ENCODE measurements around the gene CTNNAL1.
A peak's percentile ranks its signal among the peaks of the same experiment; 100 is the strongest.
"Not testable (repeated sequence)": the region's sequence is repeated elsewhere in the genome, so short reads cannot be mapped to it uniquely, and the experiment has no call there.

CTNNAL1 gene, protein sequence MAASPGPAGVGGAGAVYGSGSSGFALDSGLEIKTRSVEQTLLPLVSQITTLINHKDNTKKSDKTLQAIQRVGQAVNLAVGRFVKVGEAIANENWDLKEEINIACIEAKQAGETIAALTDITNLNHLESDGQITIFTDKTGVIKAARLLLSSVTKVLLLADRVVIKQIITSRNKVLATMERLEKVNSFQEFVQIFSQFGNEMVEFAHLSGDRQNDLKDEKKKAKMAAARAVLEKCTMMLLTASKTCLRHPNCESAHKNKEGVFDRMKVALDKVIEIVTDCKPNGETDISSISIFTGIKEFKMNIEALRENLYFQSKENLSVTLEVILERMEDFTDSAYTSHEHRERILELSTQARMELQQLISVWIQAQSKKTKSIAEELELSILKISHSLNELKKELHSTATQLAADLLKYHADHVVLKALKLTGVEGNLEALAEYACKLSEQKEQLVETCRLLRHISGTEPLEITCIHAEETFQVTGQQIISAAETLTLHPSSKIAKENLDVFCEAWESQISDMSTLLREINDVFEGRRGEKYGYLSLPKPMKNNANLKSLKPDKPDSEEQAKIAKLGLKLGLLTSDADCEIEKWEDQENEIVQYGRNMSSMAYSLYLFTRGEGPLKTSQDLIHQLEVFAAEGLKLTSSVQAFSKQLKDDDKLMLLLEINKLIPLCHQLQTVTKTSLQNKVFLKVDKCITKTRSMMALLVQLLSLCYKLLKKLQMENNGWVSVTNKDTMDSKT

DNA sequence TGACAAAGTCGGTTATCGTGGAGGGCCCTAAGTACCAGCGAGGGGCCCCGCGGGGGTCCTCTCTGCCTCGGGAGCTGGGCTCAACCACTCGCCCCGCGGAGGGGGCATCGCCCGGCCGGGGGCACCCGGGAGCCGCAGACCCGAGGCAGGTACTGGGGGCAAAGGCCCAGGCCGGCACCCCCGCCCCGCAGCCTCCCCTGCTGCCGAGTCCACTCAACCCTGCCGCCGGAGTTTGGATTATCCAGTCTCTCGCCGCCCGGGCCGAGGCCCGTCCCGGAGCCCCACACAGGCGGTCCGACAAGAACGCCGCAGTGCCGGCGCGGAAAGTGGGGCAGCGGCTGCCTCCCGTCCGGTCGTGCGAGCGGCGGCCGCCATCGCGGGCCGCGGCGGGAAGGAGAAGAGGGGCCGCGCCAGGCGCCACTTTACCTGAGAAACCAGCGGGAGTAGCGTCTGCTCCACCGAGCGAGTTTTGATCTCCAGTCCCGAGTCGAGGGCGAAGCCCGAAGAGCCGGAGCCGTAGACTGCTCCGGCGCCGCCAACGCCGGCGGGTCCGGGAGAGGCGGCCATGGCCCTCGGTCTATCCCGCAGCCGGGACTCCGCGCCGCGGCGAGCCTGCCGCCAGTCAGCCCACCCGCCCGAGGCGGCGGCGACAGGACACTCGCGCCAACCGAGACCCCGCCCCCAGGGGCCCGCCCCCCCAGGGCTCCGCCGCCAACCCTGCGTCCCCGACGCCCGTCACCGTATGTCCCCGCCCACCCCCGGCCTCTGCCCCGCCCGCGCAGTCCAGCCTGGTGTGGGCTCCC lies at the start of gene CTNNAL1:
Gene CTNNAL1 (minus strand): TSS at position 624 of the 803 bp plus-strand sequence. CDS start 57 bp downstream, at position 567.
- H3K36me3 ChIP-seq (ENCODE audit: control insufficient read depth in 5 of 5, insufficient read depth in 5 of 5, low read length in 5 of 5), result no peaks in the 10 kb centered on the region
- H3K27ac ChIP-seq (ENCODE audit: low read depth, low read length), result peak within 1 kb of the TSS; percentile 90
- peak within 1 kb of the TSS; percentile 57 to 96 (median 92) for H3K9ac ChIP-seq (ENCODE audit: low read length in 5 of 5)
- H3K4me3 ChIP-seq (ENCODE audit: low read depth in 1 of 5, low read length in 5 of 5), result peak within 1 kb of the TSS; percentile 80 to 87 (median 80)
- H3K4me1 ChIP-seq (ENCODE audit: control insufficient read depth in 5 of 5, insufficient read depth in 5 of 5, low read length in 5 of 5), result peaks cover 6 to 40% (median 36%) of the 10 kb centered on the region in 5 donors
- H3K9me3 ChIP-seq (ENCODE audit: control insufficient read depth in 5 of 5, low read length in 5 of 5), result no peaks in the 10 kb centered on the region
- H3K27me3 ChIP-seq (ENCODE audit: control insufficient read depth in 5 of 5, insufficient read depth in 4 of 5, low read length in 5 of 5), result no peaks in the 10 kb centered on the region

DNA sequence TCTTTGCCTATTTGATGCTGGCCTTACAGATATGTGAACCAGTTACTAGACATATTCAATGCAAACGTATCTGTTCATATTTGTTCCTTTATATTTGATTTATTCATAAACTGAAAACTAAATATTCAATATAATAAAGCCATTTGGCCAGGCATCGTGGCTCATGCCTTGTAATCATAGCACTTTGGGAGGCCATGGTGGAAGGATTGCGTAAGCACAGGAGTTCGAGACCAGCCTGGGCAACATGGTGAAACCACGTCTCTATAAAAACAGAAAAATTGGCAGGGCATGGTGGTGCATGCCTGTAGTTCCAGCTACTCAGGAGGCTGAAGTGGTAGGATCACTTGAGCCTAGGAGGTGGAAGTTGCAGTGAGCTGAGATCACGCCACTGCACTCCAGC lies 49.2 kb upstream of the CTNNAL1 start:
- no peak overlapping the region for H3K27ac ChIP-seq (ENCODE audit: low read depth, low read length)
- H3K4me1 ChIP-seq (ENCODE audit: control insufficient read depth in 5 of 5, insufficient read depth in 5 of 5, low read length in 5 of 5), result no peaks in the 10 kb centered on the region
- no peak overlapping the region for H3K4me3 ChIP-seq (ENCODE audit: low read depth in 1 of 5, low read length in 5 of 5)
- no peaks in the 10 kb centered on the region for H3K27me3 ChIP-seq (ENCODE audit: control insufficient read depth in 5 of 5, insufficient read depth in 4 of 5, low read length in 5 of 5)
- H3K9ac ChIP-seq (ENCODE audit: low read length in 5 of 5), result no peak overlapping the region
- H3K36me3 ChIP-seq (ENCODE audit: control insufficient read depth in 5 of 5, insufficient read depth in 5 of 5, low read length in 5 of 5), result peaks cover 34 to 77% (median 55%) of the 10 kb centered on the region in 5 donors
- no peaks in the 10 kb centered on the region for H3K9me3 ChIP-seq (ENCODE audit: control insufficient read depth in 5 of 5, low read length in 5 of 5)

DNA sequence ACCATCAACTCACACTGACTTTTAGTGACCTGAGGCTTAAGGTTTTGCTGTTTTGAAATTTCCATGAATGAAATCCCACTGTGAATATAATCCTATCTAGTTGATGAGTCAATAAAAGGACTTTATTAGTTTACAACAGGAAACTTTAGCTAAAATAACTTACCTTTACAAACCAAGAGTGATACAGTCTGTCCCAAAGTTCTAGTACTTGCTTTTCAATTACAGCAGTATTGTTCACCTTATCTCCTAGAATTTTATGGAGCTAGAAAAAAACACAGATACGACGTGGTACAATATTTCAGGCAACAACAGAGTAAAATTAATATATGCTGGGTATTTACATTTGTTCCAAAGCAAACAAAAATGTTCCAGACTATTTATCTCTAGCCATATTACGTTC lies 46.9 kb upstream of the CTNNAL1 start:
- peaks cover 34 to 81% (median 62%) of the 10 kb centered on the region in 5 donors for H3K36me3 ChIP-seq (ENCODE audit: control insufficient read depth in 5 of 5, insufficient read depth in 5 of 5, low read length in 5 of 5)
- H3K27ac ChIP-seq (ENCODE audit: low read depth, low read length), result no peak overlapping the region
- H3K4me1 ChIP-seq (ENCODE audit: control insufficient read depth in 5 of 5, insufficient read depth in 5 of 5, low read length in 5 of 5), result no peaks in the 10 kb centered on the region
- no peaks in the 10 kb centered on the region for H3K27me3 ChIP-seq (ENCODE audit: control insufficient read depth in 5 of 5, insufficient read depth in 4 of 5, low read length in 5 of 5)
- no peak overlapping the region for H3K4me3 ChIP-seq (ENCODE audit: low read depth in 1 of 5, low read length in 5 of 5)
- H3K9me3 ChIP-seq (ENCODE audit: control insufficient read depth in 5 of 5, low read length in 5 of 5), result no peaks in the 10 kb centered on the region
- H3K9ac ChIP-seq (ENCODE audit: low read length in 5 of 5), result no peak overlapping the region

DNA sequence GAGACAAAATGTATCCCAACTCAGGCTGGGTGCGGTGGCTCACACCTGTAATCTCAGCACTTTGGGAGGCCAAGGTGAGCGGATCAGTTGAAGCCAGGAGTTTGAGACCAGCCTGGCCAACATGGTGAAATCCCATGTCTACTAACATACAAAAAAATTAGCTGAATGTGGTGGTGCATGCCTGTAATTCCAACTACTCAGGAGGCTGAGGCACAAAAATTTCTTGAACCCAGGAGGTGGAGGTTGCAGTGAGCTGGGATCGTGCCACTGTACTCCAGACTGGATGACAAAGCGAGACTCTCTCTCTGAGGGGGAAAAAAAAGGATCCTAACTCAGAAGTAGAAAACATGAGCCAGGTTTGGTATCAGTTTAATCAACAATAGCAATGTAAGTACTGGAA lies 39.8 kb upstream of the CTNNAL1 start:
- H3K4me3 ChIP-seq (ENCODE audit: low read depth in 1 of 5, low read length in 5 of 5); H3K4me1 ChIP-seq (ENCODE audit: control insufficient read depth in 5 of 5, insufficient read depth in 5 of 5, low read length in 5 of 5); H3K27ac ChIP-seq (ENCODE audit: low read depth, low read length); H3K9ac ChIP-seq (ENCODE audit: low read length in 5 of 5); H3K9me3 ChIP-seq (ENCODE audit: control insufficient read depth in 5 of 5, low read length in 5 of 5); H3K27me3 ChIP-seq (ENCODE audit: control insufficient read depth in 5 of 5, insufficient read depth in 4 of 5, low read length in 5 of 5): not testable (repeated sequence)
- peaks cover 42 to 74% (median 52%) of the 10 kb centered on the region in 5 donors for H3K36me3 ChIP-seq (ENCODE audit: control insufficient read depth in 5 of 5, insufficient read depth in 5 of 5, low read length in 5 of 5)

DNA sequence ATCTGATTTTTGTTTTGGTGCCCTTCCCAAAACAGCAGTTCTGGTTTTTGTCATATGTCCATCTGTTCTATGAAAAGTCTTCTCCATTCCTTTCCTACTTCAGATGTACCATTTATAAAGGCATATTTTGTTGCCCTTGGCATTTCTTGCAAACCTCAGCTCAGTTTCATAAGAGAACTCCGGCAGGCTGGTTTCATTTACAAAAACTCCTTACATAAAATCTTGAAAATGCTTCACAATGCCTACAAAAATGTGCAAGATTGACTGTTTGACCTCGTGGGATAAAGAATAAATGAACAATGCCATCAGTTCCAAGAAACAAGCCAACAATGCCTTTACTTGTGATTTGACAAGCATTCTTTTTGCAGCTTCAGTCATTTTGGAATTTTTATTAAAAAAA lies 39.1 kb upstream of the CTNNAL1 start:
- no peaks in the 10 kb centered on the region for H3K9me3 ChIP-seq (ENCODE audit: control insufficient read depth in 5 of 5, low read length in 5 of 5)
- H3K36me3 ChIP-seq (ENCODE audit: control insufficient read depth in 5 of 5, insufficient read depth in 5 of 5, low read length in 5 of 5), result peaks cover 49 to 78% (median 58%) of the 10 kb centered on the region in 5 donors
- H3K27me3 ChIP-seq (ENCODE audit: control insufficient read depth in 5 of 5, insufficient read depth in 4 of 5, low read length in 5 of 5), result no peaks in the 10 kb centered on the region
- no peak overlapping the region for H3K9ac ChIP-seq (ENCODE audit: low read length in 5 of 5)
- H3K4me3 ChIP-seq (ENCODE audit: low read depth in 1 of 5, low read length in 5 of 5), result no peak overlapping the region
- no peak overlapping the region for H3K27ac ChIP-seq (ENCODE audit: low read depth, low read length)
- H3K4me1 ChIP-seq (ENCODE audit: control insufficient read depth in 5 of 5, insufficient read depth in 5 of 5, low read length in 5 of 5), result peaks cover 0 to 3% (median 0%) of the 10 kb centered on the region in 5 donors

DNA sequence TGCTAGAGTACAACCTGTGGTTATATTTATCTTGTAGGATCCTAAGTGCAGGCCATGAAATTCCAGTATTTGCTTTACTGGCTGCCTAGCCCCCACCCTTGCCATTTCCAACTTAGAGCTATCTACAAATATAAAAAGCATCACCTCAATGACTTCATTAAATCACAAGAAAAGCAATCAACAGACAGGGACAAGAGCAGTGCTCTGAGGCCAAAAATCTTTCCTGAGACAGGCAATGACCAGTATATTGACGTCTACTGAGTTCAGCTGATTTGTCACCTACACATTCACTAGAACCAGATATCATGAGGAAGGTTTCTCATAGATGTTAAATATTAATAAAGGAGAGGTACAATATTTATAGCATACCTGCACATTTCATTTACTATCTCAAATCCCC lies 38.4 kb upstream of the CTNNAL1 start:
- H3K4me3 ChIP-seq (ENCODE audit: low read depth in 1 of 5, low read length in 5 of 5), result no peak overlapping the region
- H3K27ac ChIP-seq (ENCODE audit: low read depth, low read length), result no peak overlapping the region
- H3K9me3 ChIP-seq (ENCODE audit: control insufficient read depth in 5 of 5, low read length in 5 of 5), result no peaks in the 10 kb centered on the region
- H3K4me1 ChIP-seq (ENCODE audit: control insufficient read depth in 5 of 5, insufficient read depth in 5 of 5, low read length in 5 of 5), result peaks cover 0 to 3% (median 0%) of the 10 kb centered on the region in 5 donors
- peaks cover 49 to 78% (median 55%) of the 10 kb centered on the region in 5 donors for H3K36me3 ChIP-seq (ENCODE audit: control insufficient read depth in 5 of 5, insufficient read depth in 5 of 5, low read length in 5 of 5)
- H3K9ac ChIP-seq (ENCODE audit: low read length in 5 of 5), result no peak overlapping the region
- H3K27me3 ChIP-seq (ENCODE audit: control insufficient read depth in 5 of 5, insufficient read depth in 4 of 5, low read length in 5 of 5), result no peaks in the 10 kb centered on the region

DNA sequence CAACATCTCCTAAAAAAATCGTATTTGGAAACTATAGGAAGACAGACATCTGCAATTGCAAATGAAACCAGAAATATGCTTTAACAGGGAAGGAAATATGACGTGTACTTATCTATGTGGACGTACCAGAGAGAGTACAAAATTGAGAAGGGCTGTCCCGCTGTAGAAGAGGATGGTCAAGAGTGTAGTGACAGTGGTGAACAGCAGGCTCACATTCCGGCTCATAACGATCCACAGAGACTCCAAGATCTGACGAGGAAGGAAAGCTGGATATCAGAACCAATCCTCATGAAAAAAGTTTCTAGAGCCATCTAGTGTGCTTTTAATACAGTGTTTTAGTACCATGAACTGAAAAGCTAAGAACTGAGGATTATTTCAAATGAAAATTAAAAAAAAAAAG lies 37.1 kb upstream of the CTNNAL1 start:
- Histone ChIP-seq H3K27ac (ENCODE audit: low read depth, low read length) (no peak overlapping the region), H3K36me3 (ENCODE audit: control insufficient read depth in 5 of 5, insufficient read depth in 5 of 5, low read length in 5 of 5) (peaks cover 57 to 83% (median 61%) of the 10 kb centered on the region in 5 donors), H3K9ac (ENCODE audit: low read length in 5 of 5) (no peak overlapping the region), H3K9me3 (ENCODE audit: control insufficient read depth in 5 of 5, low read length in 5 of 5) (no peaks in the 10 kb centered on the region), H3K4me3 (ENCODE audit: low read depth in 1 of 5, low read length in 5 of 5) (no peak overlapping the region), H3K27me3 (ENCODE audit: control insufficient read depth in 5 of 5, insufficient read depth in 4 of 5, low read length in 5 of 5) (no peaks in the 10 kb centered on the region), H3K4me1 (ENCODE audit: control insufficient read depth in 5 of 5, insufficient read depth in 5 of 5, low read length in 5 of 5) (peaks cover 0 to 3% (median 0%) of the 10 kb centered on the region in 5 donors)

DNA sequence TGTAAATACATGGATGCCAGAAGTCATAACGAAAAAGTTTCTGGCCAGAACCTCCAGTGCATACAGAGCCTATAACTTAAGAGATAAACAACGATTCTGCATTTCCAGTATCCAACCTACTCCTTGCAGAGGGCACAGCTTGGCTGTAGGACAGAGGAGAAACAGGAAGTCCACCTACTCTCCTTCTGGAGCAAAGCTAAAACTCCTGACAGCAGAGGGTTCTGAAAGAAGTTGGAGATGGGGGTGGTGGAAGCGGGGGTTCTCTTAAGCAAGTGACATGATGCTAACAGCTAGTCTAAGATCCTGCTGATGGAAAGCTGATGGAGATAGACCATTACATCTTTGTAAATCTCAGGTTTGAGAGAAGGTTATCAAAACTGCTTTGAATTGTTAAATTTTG lies 35.5 kb upstream of the CTNNAL1 start:
- Histone ChIP-seq H3K4me1 (ENCODE audit: control insufficient read depth in 5 of 5, insufficient read depth in 5 of 5, low read length in 5 of 5) (peaks cover 0 to 3% (median 0%) of the 10 kb centered on the region in 5 donors), H3K9ac (ENCODE audit: low read length in 5 of 5) (no peak overlapping the region), H3K4me3 (ENCODE audit: low read depth in 1 of 5, low read length in 5 of 5) (no peak overlapping the region), H3K27ac (ENCODE audit: low read depth, low read length) (no peak overlapping the region), H3K36me3 (ENCODE audit: control insufficient read depth in 5 of 5, insufficient read depth in 5 of 5, low read length in 5 of 5) (peaks cover 62 to 84% (median 68%) of the 10 kb centered on the region in 5 donors), H3K27me3 (ENCODE audit: control insufficient read depth in 5 of 5, insufficient read depth in 4 of 5, low read length in 5 of 5) (no peaks in the 10 kb centered on the region), H3K9me3 (ENCODE audit: control insufficient read depth in 5 of 5, low read length in 5 of 5) (no peaks in the 10 kb centered on the region)

DNA sequence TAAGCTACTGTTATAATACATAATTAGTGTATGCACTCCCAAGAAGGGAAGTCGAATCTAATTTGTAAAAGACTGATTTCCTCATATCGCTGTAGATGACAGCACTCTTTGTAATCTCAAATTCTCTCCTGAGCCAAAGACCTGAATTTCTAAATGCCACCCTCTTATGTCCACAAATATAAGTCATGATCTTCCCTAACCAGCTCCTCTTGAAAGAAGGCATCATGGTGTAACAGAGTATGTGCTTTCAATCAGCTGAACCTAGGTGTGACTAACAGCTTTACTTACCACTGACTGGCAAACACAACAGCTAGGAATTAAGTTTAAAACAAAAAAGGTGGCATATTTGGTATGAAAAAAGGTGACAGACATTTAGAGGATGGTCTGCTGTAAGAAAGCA lies 34.0 kb upstream of the CTNNAL1 start:
- Histone ChIP-seq H3K36me3 (ENCODE audit: control insufficient read depth in 5 of 5, insufficient read depth in 5 of 5, low read length in 5 of 5) (peaks cover 66 to 85% (median 69%) of the 10 kb centered on the region in 5 donors), H3K4me1 (ENCODE audit: control insufficient read depth in 5 of 5, insufficient read depth in 5 of 5, low read length in 5 of 5) (peaks cover 0 to under 1% (median 0%) of the 10 kb centered on the region in 5 donors), H3K4me3 (ENCODE audit: low read depth in 1 of 5, low read length in 5 of 5) (no peak overlapping the region), H3K9ac (ENCODE audit: low read length in 5 of 5) (no peak overlapping the region), H3K27me3 (ENCODE audit: control insufficient read depth in 5 of 5, insufficient read depth in 4 of 5, low read length in 5 of 5) (no peaks in the 10 kb centered on the region), H3K9me3 (ENCODE audit: control insufficient read depth in 5 of 5, low read length in 5 of 5) (no peaks in the 10 kb centered on the region), H3K27ac (ENCODE audit: low read depth, low read length) (no peak overlapping the region)

All from subcutaneous abdominal adipose tissue (tissue), 5 donors.